Inferior parietal cortex (tissue), 1 donor: ENCODE data around the gene OGFOD3.
A peak's percentile ranks its signal among the peaks of the same experiment; 100 is the strongest.
"Not testable (repeated sequence)": the region's sequence is repeated elsewhere in the genome, so short reads cannot be mapped to it uniquely, and the experiment has no call there.

ENCODE experiments used
- DNase-seq: peaks from one replicate; pipeline ENCODE4 v3.0.0-alpha.2; 2016; ENCODE audit errors: extremely low spot score

The OGFOD3 gene

GRCh38 chr17:82418001-82418986, at the start of gene OGFOD3, which contains the start of gene HEXD:
TSS of gene OGFOD3 (minus strand) at chr17:82418586. CDS start at chr17:82418485, 101 bp downstream.
TSS of gene HEXD (plus strand) at chr17:82418347. CDS start at chr17:82419800, 1,453 bp downstream.
- peak; percentile 77 for DNase-seq

GRCh38 chr17:82465023-82465603, 46.7 kb upstream of the OGFOD3 start:
- DNase-seq: no peak

- DNase-seq: no peak
Observed at GRCh38 chr17:82464567-82464929, 46.2 kb upstream of the OGFOD3 start.

- DNase-seq: no peak
Observed at GRCh38 chr17:82463925-82464566, 45.7 kb upstream of the OGFOD3 start.

GRCh38 chr17:82463391-82463790, 45.0 kb upstream of the OGFOD3 start:
- DNase-seq: no peak

- no peak for DNase-seq
Observed at GRCh38 chr17:82461827-82462524, 43.6 kb upstream of the OGFOD3 start.

- DNase-seq: not testable (repeated sequence)
Observed at GRCh38 chr17:82459936-82460335, 41.5 kb upstream of the OGFOD3 start.

- no peak for DNase-seq
Observed at GRCh38 chr17:82458885-82459424, 40.6 kb upstream of the OGFOD3 start.

GRCh38 chr17:82458179-82458884, 39.9 kb upstream of the OGFOD3 start, which contains the start of gene NARF:
TSS of gene NARF (plus strand) at chr17:82458741. CDS start at chr17:82458804, 63 bp downstream.
- peak; percentile 99 for DNase-seq

- peak; percentile 94 for DNase-seq
Observed at GRCh38 chr17:82457929-82458178, 39.5 kb upstream of the OGFOD3 start.

GRCh38 chr17:82457073-82457928, 38.9 kb upstream of the OGFOD3 start:
- no peak for DNase-seq

GRCh38 chr17:82453706-82454105, 35.3 kb upstream of the OGFOD3 start:
- not testable (repeated sequence) for DNase-seq

GRCh38 chr17:82453151-82453550, 34.8 kb upstream of the OGFOD3 start:
- DNase-seq: not testable (repeated sequence)

GRCh38 chr17:82452162-82452561, 33.8 kb upstream of the OGFOD3 start:
- no peak for DNase-seq

- DNase-seq: peak; percentile 91
Observed at GRCh38 chr17:82450357-82451106, 32.1 kb upstream of the OGFOD3 start, which contains the start of gene CYBC1. TSS of gene CYBC1 (minus strand) at chr17:82450752. CDS start at chr17:82449254, 1,498 bp downstream.

- no peak for DNase-seq
Observed at GRCh38 chr17:82449883-82450356, 31.5 kb upstream of the OGFOD3 start.

- no peak for DNase-seq
Observed at GRCh38 chr17:82449131-82449882, 30.9 kb upstream of the OGFOD3 start.

GRCh38 chr17:82447876-82448275, 29.5 kb upstream of the OGFOD3 start:
- DNase-seq: no peak
